HepG2 (cell line): Measurements from ENCODE around the gene SLC5A10. TPM values are rescaled to one million over a fixed set of nuclear protein-coding genes. Genes with fewer than 3 reads are reported as not detected.

Experiments used
- FOXA1 ChIP-seq, 2 experiments: fragments of 450-650 bp in 1 of 2; sonication (generic) in 1 of 2; formaldehyde crosslinking in 1 of 2; IDR thresholded peaks; 2 replicates each; pipeline versions ENCODE4 v1.4.0 to v1.6.1; 2016 to 2020; ENCODE audit warnings: missing genetic modification reagents in 1 of 2
- FOXA3 ChIP-seq: IDR thresholded peaks from 2 replicates; pipeline ENCODE4 v1.6.1; 2016; ENCODE audit warnings: missing genetic modification reagents, missing compliant biosample characterization
- HHEX ChIP-seq: IDR thresholded peaks from 2 replicates; pipeline ENCODE4 v1.6.1; 2016; ENCODE audit warnings: control low read depth
- HMG20A ChIP-seq: IDR thresholded peaks from 2 replicates; pipeline ENCODE4 v1.6.1; 2016; ENCODE audit warnings: borderline replicate concordance
- HMG20B ChIP-seq: conservative IDR thresholded peaks from 2 replicates; pipeline ENCODE4 v1.6.1; 2016; ENCODE audit warnings: missing genetic modification reagents, missing compliant biosample characterization
- KDM3A ChIP-seq: IDR thresholded peaks from 2 replicates; pipeline ENCODE4 v1.6.1; 2018; ENCODE audit warnings: low read depth, missing compliant biosample characterization
- NR2F2 ChIP-seq: IDR thresholded peaks from 2 replicates; pipeline ENCODE4 v1.6.1; 2012; ENCODE audit warnings: low read depth, inconsistent platforms, borderline replicate concordance
- NR2F6 ChIP-seq, 2 experiments: IDR thresholded peaks; 2 replicates each; pipeline ENCODE4 v1.6.1; 2016; ENCODE audit warnings: antibody characterized with exemption in 1 of 2, mild to moderate bottlenecking in 1 of 2
- SIX1 ChIP-seq: sonication (generic); formaldehyde crosslinking; IDR thresholded peaks from 2 replicates; pipeline ENCODE4 v1.4.0; 2020; ENCODE audit warnings: missing genetic modification reagents, borderline replicate concordance
- SOX13 ChIP-seq, 3 experiments: fragments of 450-650 bp in 1 of 3; sonication (generic) in 1 of 3; formaldehyde crosslinking in 1 of 3; IDR thresholded peaks in 2 of 3; conservative IDR thresholded peaks in 1 of 3; 2 replicates each; pipeline versions ENCODE4 v1.5.0 to v1.6.1; 2016 to 2020; ENCODE audit warnings: antibody characterized with exemption in 1 of 3, mild to moderate bottlenecking in 1 of 3, missing compliant biosample characterization in 1 of 3, missing genetic modification reagents in 1 of 3, moderate library complexity in 1 of 3
- SOX6 ChIP-seq, 2 experiments: fragments of 450-650 bp in 1 of 2; sonication (generic) in 1 of 2; formaldehyde crosslinking in 1 of 2; IDR thresholded peaks; 2 replicates each; pipeline versions ENCODE4 v1.4.0 to v1.6.1; 2017 to 2020; ENCODE audit warnings: antibody characterized with exemption in 1 of 2, mild to moderate bottlenecking in 1 of 2, missing genetic modification reagents in 1 of 2
- TBX3 ChIP-seq: fragments of 450-650 bp; IDR thresholded peaks from 2 replicates; pipeline ENCODE4 v1.6.1; 2017; ENCODE audit warnings: antibody characterized with exemption, mild to moderate bottlenecking, inconsistent platforms, borderline replicate concordance
- ZBTB20 ChIP-seq: sonication (generic); formaldehyde crosslinking; IDR thresholded peaks from 2 replicates; pipeline ENCODE4 v1.8.1; 2023; ENCODE audit warnings: missing genetic modification reagents, low read depth, mild to moderate bottlenecking, borderline replicate concordance
- ZFP62 ChIP-seq: sonication (generic); formaldehyde crosslinking; IDR thresholded peaks from 2 replicates; pipeline ENCODE4 v1.4.0; 2020; ENCODE audit warnings: missing genetic modification reagents
- polyA plus RNA-seq, 8 experiments: library from polyadenylated mRNA; depleted of rRNA in 3 of 8; stranded (reverse) in 7 of 8; unstranded in 1 of 8; fragments of >200 nt; fragmentation: Illumina TruSeq in 4 of 8; extraction: Trizol in 4 of 8; gene quantifications; 2 replicates each; pipeline versions ENCODE4 v1.2.1 to v1.2.3, GENCODE V29; 2011 to 2016; ENCODE audit warnings: low read depth in 4 of 8, missing spikeins in 1 of 8, mixed read lengths in 1 of 8; ENCODE audit not compliant: insufficient read depth in 1 of 8
- total RNA-seq, 5 experiments: library from RNA; depleted of rRNA; stranded (reverse); fragments of >200 nt; fragmentation: Illumina TruSeq; extraction: Trizol; gene quantifications; 2 replicates each; pipeline ENCODE4 v1.2.3, GENCODE V29; 2016; ENCODE audit warnings: low read depth in 1 of 5
- TF ChIP-seq, protein P1 (sequence below): sonication (generic); formaldehyde crosslinking; IDR thresholded peaks from 2 replicates; pipeline ENCODE4 v1.9.0; 2021; ENCODE audit warnings: missing genetic modification reagents, mild to moderate bottlenecking, borderline replicate concordance
- TF ChIP-seq, protein P2 (sequence below): sonication (generic); formaldehyde crosslinking; IDR thresholded peaks from 2 replicates; pipeline ENCODE4 v1.4.0; 2020; ENCODE audit warnings: missing genetic modification reagents

Gene SLC5A10
- total and polyA plus RNA-seq, 2 of the 13 experiments (the other 11 are each of a cell fraction or from before 2014, with no cell fraction given), result 0.05 TPM; not detected in 1

GRCh38 chr17:18937981-18938691, 13.8 kb upstream of the SLC5A10 start (continued):
- TF ChIP-seq SIX1 (CRISPR knock-in tag), result peak; percentile 38; the same call in 1 of the 2 replicates
- TF ChIP-seq SOX6 (IDR thresholded peaks at IDR 0.05), result no peak
- TF ChIP-seq SOX6 (CRISPR knock-in tag; IDR thresholded peaks at IDR 0.05), result peak; percentile 75
- TF ChIP-seq SOX13 (IDR thresholded peaks at IDR 0.05), result no peak
- TF ChIP-seq SOX13 (CRISPR knock-in tag; conservative IDR thresholded peaks at IDR 0.05 in 1 of 2, IDR thresholded peaks at IDR 0.05 in 1 of 2), result peak in 1 of 2 experiments; percentile 90; a peak in 2 of 4 replicates
- TF ChIP-seq KDM3A, result no peak
- TF ChIP-seq HMG20A, result peak; percentile 68; the same call in 1 of the 2 replicates
- no peak for TF ChIP-seq ZFP62
- TF ChIP-seq, protein P1, sequence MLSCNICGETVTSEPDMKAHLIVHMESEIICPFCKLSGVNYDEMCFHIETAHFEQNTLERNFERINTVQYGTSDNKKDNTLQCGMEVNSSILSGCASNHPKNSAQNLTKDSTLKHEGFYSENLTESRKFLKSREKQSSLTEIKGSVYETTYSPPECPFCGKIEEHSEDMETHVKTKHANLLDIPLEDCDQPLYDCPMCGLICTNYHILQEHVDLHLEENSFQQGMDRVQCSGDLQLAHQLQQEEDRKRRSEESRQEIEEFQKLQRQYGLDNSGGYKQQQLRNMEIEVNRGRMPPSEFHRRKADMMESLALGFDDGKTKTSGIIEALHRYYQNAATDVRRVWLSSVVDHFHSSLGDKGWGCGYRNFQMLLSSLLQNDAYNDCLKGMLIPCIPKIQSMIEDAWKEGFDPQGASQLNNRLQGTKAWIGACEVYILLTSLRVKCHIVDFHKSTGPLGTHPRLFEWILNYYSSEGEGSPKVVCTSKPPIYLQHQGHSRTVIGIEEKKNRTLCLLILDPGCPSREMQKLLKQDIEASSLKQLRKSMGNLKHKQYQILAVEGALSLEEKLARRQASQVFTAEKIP, result no peak
- peak; percentile 77 for TF ChIP-seq HMG20B
- peak; percentile 77 for TF ChIP-seq NR2F2
- TF ChIP-seq NR2F6 (IDR thresholded peaks at IDR 0.05), result peak; percentile 92
- peak; percentile 85 for TF ChIP-seq NR2F6 (CRISPR knock-in tag; IDR thresholded peaks at IDR 0.05)
- TF ChIP-seq FOXA3 (CRISPR knock-in tag), result peak; percentile 40; the same call in 1 of the 2 replicates
- no peak for TF ChIP-seq ZBTB20
- peak; percentile 95 for TF ChIP-seq HHEX (CRISPR knock-in tag)
- TF ChIP-seq TBX3, result peak; percentile 48; the same call in 1 of the 2 replicates
- TF ChIP-seq, protein P2, sequence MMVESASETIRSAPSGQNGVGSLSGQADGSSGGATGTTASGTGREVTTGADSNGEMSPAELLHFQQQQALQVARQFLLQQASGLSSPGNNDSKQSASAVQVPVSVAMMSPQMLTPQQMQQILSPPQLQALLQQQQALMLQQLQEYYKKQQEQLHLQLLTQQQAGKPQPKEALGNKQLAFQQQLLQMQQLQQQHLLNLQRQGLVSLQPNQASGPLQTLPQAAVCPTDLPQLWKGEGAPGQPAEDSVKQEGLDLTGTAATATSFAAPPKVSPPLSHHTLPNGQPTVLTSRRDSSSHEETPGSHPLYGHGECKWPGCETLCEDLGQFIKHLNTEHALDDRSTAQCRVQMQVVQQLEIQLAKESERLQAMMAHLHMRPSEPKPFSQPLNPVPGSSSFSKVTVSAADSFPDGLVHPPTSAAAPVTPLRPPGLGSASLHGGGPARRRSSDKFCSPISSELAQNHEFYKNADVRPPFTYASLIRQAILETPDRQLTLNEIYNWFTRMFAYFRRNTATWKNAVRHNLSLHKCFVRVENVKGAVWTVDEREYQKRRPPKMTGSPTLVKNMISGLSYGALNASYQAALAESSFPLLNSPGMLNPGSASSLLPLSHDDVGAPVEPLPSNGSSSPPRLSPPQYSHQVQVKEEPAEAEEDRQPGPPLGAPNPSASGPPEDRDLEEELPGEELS, result 0 out of 2 replicates have a peak, but pooled peaks have one; percentile 20
- no peak for TF ChIP-seq FOXA1 (IDR thresholded peaks at IDR 0.05)
- TF ChIP-seq FOXA1 (CRISPR knock-in tag; IDR thresholded peaks at IDR 0.05), result 0 out of 2 replicates have a peak, but pooled peaks have one; percentile 47
